Stimulated activated naive B cell treated with anti-CD40 and anti-IgM and Interleukin-4, amounts not matched to agents 10 μg/mL and 1 μg/mL and 100 μg/mL, for 72 hours (primary cell): ENCODE data around the gene PACSIN1.

Experiments
- ATAC-seq, 2 donors: fragments of 150-1000 bp; cut with Tn5 transposase; replicated peaks; 2 replicates each; pipeline ENCODE4 v1.10.0; 2021; ENCODE audit warnings: moderate library complexity in 1 of 2
- DNase-seq: peaks from one replicate; pipeline ENCODE4 v3.0.0; 2021
- H3K27ac Mint-ChIP-seq: one replicate; pipeline ENCODE4 v1.8.0; 2022; ENCODE audit warnings: mild to moderate bottlenecking, mixed read lengths
- H3K27me3 Mint-ChIP-seq, 2 donors: one replicate each; pipeline ENCODE4 v1.8.0; 2022; ENCODE audit warnings: mixed read lengths in 2 of 2
- H3K36me3 Mint-ChIP-seq, 2 donors: one replicate each; pipeline ENCODE4 v1.8.0; 2022; ENCODE audit warnings: mixed read lengths in 2 of 2, mild to moderate bottlenecking in 1 of 2
- H3K4me1 Mint-ChIP-seq, 2 donors: one replicate each; pipeline ENCODE4 v1.8.0; 2022; ENCODE audit warnings: mixed read lengths in 2 of 2, mild to moderate bottlenecking in 1 of 2
- H3K4me3 Mint-ChIP-seq, 2 donors: one replicate each; pipeline ENCODE4 v1.8.0; 2022; ENCODE audit warnings: mild to moderate bottlenecking in 2 of 2, mixed read lengths in 2 of 2, moderate library complexity in 1 of 2
- H3K9me3 Mint-ChIP-seq, 2 donors: one replicate each; pipeline ENCODE4 v1.8.0; 2022; ENCODE audit warnings: mixed read lengths in 2 of 2, mild to moderate bottlenecking in 1 of 2

The PACSIN1 gene

DNA sequence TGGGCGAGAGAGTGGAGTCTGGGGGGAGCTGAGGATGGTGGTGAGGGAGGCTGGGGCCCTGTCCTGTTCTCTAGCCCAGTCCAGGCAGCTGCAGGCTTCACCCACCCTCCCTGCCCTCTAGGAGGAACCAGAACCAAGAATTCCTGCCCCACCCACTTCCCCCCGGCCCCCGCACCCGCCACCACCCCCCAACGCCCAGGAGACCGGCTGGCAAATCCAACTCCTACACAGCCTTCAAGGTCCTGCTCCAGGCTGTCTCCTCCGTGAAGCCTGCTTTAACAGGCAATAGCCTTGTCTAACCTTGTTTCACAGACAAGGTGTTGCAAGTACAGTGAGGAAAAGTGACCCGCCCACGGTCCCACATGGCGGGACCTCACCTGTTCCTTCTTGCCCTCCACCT lies 87.9 kb downstream of the PACSIN1 start:
- no peak for ATAC-seq
- Mint-ChIP-seq H3K4me3 (no peak overlapping the region), H3K27me3 (peaks cover 5 to 19% of the 10 kb centered on the region in 2 donors), H3K9me3 (no peaks in the 10 kb centered on the region), H3K4me1 (peaks cover 10 to 11% of the 10 kb centered on the region in 2 donors), H3K27ac (no peak overlapping the region), H3K36me3 (no peaks in the 10 kb centered on the region)
- DNase-seq: no peak

DNA sequence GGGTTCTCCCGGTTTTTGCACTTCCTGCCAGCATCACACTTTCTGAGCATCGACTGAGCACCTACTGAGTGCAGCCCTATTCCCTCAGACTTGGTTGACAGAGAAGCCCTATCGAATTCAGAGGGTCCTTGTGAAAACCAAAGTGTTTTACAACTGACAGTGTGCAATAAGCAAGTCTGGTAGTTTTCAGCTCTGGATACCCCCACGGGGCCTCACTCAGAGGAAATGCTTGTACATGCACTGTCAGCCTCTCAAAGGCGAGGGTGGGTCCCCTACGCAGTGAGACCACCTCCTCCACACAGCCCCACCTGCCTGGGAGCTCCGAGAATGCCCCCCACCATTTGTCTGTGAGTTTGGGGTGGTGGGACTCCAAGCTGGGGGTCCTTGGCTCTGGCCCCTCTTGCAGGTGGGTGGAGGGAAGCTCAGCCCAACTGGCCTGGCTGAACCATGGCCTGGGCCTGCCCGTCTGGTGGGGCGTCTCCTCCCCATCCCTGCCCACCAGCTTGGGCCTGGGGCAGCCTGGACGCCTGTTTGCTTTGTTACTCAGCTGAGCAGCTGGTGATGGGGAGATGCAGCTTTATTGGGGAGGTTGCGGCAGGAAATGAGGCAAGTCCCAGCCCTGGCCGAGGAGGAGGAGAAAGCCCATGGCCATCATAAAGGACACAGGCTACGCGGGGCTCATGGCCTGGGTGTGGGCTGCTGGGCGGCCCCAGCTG lies 88.6 kb downstream of the PACSIN1 start:
- DNase-seq (no peak), ATAC-seq (no peak)
- peaks cover 5 to 19% of the 10 kb centered on the region in 2 donors for H3K27me3 Mint-ChIP-seq
- peaks cover 10 to 11% of the 10 kb centered on the region in 2 donors for H3K4me1 Mint-ChIP-seq
- no peak overlapping the region for H3K27ac Mint-ChIP-seq
- no peak overlapping the region for H3K4me3 Mint-ChIP-seq
- no peaks in the 10 kb centered on the region for H3K36me3 Mint-ChIP-seq
- H3K9me3 Mint-ChIP-seq: no peaks in the 10 kb centered on the region

GRCh38 chr6:34555007-34555322 lies 89.1 kb downstream of the PACSIN1 start:
- no peak for DNase-seq
- ATAC-seq: no peak
- no peak overlapping the region for H3K27ac Mint-ChIP-seq

DNA sequence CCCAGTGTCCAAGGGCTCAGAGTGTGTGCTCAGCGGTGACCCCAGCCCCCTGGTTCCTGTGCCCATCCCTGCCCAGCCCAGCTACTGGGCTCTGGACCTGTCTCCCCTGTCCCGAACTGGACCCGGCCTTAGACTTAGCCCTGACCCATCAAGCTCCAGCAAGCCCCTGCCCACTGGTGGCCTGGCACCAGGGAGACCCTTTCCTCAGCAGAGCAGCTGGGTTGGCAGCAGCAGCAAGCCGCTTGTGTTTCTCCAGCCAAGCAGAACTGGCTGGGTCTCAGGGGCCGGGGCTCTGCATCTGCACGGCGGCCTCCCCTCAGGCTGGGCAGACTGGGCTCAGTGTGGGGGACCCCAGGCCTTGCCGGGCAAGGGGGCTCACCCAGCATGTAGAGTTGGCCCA lies 89.5 kb downstream of the PACSIN1 start:
- H3K27ac Mint-ChIP-seq: no peak overlapping the region
- peaks cover 0 to 2% of the 10 kb centered on the region in 2 donors for H3K36me3 Mint-ChIP-seq
- peaks cover 8 to 11% of the 10 kb centered on the region in 2 donors for H3K4me1 Mint-ChIP-seq
- H3K27me3 Mint-ChIP-seq: peaks cover 2 to 16% of the 10 kb centered on the region in 2 donors
- no peaks in the 10 kb centered on the region for H3K9me3 Mint-ChIP-seq
- DNase-seq: no peak
- H3K4me3 Mint-ChIP-seq: no peak overlapping the region
- ATAC-seq: no peak

More at GRCh38 chr6:34555007-34555322, 89.1 kb downstream of the PACSIN1 start:
- no peak overlapping the region for H3K4me3 Mint-ChIP-seq
- peaks cover 10 to 11% of the 10 kb centered on the region in 2 donors for H3K4me1 Mint-ChIP-seq
- H3K27me3 Mint-ChIP-seq: peaks cover 5 to 19% of the 10 kb centered on the region in 2 donors
- H3K36me3 Mint-ChIP-seq: peaks cover 0 to 2% of the 10 kb centered on the region in 2 donors
- no peaks in the 10 kb centered on the region for H3K9me3 Mint-ChIP-seq

GRCh38 chr6:34556031-34556471 lies 90.2 kb downstream of the PACSIN1 start, which contains the start of gene SPDEF:
Gene SPDEF (minus strand): TSS chr6:34556329. CDS start chr6:34544455, 11,874 bp downstream.
- Mint-ChIP-seq H3K36me3 (peaks cover 0 to 2% of the 10 kb centered on the region in 2 donors), H3K4me3 (no peak within 1 kb of the TSS), H3K9me3 (no peaks in the 10 kb centered on the region), H3K4me1 (peaks cover 7 to 11% of the 10 kb centered on the region in 2 donors), H3K27me3 (peaks cover 0 to 14% of the 10 kb centered on the region in 2 donors), H3K27ac (no peak within 1 kb of the TSS)
- DNase-seq (no peak), ATAC-seq (no peak)

DNA sequence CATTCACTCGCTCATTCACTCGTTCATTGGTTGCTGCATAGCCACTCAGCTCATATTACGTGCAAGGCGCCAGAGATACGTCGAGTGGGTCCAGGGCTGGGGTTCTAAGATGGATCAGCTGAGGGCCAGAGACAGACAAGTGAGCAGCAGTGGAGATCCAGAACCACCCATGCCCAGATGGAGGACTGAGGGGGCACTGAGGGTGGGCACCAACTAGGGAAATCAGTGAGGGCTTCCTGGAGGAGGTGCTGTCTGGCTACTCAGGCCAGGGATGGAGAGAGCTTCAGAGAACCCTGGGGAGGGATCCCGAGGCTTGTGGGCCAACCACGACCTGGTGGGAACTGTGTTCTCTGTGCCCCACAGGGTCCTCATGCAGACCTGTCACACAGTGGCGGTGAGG lies 90.6 kb downstream of the PACSIN1 start:
- DNase-seq: no peak
- Mint-ChIP-seq H3K4me3 (no peak overlapping the region), H3K9me3 (no peaks in the 10 kb centered on the region), H3K4me1 (peaks cover 7 to 11% of the 10 kb centered on the region in 2 donors), H3K27me3 (peaks cover 0 to 14% of the 10 kb centered on the region in 2 donors), H3K36me3 (peaks cover 0 to 2% of the 10 kb centered on the region in 2 donors), H3K27ac (no peak overlapping the region)
- no peak for ATAC-seq

DNA sequence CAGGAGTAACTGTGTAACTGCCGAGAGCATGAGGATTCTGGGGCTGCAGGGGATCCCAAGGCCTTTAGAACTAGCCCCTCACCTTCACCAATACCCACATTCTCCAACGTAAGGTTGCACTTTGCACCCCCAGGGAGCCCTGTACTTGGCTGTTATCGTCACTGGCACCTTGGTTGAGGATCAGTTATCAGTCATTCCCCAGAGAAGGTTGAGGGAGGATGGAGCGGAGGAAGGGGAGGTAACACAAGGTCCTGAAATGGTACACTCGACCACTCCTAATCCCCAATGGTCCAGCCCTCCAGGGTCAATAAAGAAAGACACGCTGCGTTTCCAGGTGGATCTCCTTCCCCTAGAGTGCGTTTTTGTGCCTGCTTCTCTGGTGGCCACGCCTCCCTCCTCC lies 91.4 kb downstream of the PACSIN1 start:
- H3K36me3 Mint-ChIP-seq: peaks cover 0 to 2% of the 10 kb centered on the region in 2 donors

DNA sequence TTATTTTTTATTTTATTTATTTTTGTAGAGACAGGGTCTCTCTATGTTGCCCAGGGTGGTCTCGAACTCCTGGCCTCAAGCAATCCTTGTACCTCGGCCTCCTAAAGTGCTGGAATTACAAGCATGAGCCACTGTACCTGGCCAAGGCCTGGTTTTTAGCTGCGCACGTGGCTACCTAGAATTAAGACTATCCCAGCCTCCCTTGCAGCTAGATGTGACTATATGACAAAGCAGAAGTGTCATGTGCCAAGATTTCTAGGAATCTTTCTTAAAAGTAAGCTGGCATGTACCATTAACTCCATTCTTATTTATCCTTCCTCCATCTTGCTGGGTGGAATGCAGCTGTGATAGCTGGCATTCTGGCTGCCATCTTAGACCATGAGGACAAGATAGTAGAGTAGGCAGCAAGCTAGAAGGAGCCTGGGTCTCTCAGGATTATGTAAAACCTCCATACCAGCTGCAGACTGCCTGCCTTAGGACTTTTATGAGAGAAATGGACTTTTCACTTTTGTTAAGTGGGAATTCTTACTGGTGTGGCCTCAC lies 92.4 kb downstream of the PACSIN1 start:
- Mint-ChIP-seq H3K27me3 (peaks cover 0 to 4% of the 10 kb centered on the region in 2 donors), H3K4me1 (peaks cover 7 to 10% of the 10 kb centered on the region in 2 donors), H3K27ac (no peak overlapping the region), H3K9me3 (no peaks in the 10 kb centered on the region), H3K36me3 (peaks cover 0 to 2% of the 10 kb centered on the region in 2 donors), H3K4me3 (no peak overlapping the region)
- DNase-seq (no peak), ATAC-seq (no peak)

More for the DNA sequence above, 91.4 kb downstream of the PACSIN1 start:
- DNase-seq (no peak), ATAC-seq (no peak)
- H3K4me1 Mint-ChIP-seq: peaks cover 7 to 11% of the 10 kb centered on the region in 2 donors
- no peak overlapping the region for H3K27ac Mint-ChIP-seq
- no peak overlapping the region for H3K4me3 Mint-ChIP-seq
- peaks cover 0 to 10% of the 10 kb centered on the region in 2 donors for H3K27me3 Mint-ChIP-seq
- H3K9me3 Mint-ChIP-seq: no peaks in the 10 kb centered on the region

GRCh38 chr6:34559651-34560365 lies 93.9 kb downstream of the PACSIN1 start:
- H3K4me1 Mint-ChIP-seq: no peaks in the 10 kb centered on the region
- H3K9me3 Mint-ChIP-seq: no peaks in the 10 kb centered on the region
- ATAC-seq (no peak), DNase-seq (no peak)
- peaks cover 0 to 4% of the 10 kb centered on the region in 2 donors for H3K27me3 Mint-ChIP-seq
- H3K36me3 Mint-ChIP-seq: peaks cover 0 to 2% of the 10 kb centered on the region in 2 donors
- no peak overlapping the region for H3K4me3 Mint-ChIP-seq
- no peak overlapping the region for H3K27ac Mint-ChIP-seq

DNA sequence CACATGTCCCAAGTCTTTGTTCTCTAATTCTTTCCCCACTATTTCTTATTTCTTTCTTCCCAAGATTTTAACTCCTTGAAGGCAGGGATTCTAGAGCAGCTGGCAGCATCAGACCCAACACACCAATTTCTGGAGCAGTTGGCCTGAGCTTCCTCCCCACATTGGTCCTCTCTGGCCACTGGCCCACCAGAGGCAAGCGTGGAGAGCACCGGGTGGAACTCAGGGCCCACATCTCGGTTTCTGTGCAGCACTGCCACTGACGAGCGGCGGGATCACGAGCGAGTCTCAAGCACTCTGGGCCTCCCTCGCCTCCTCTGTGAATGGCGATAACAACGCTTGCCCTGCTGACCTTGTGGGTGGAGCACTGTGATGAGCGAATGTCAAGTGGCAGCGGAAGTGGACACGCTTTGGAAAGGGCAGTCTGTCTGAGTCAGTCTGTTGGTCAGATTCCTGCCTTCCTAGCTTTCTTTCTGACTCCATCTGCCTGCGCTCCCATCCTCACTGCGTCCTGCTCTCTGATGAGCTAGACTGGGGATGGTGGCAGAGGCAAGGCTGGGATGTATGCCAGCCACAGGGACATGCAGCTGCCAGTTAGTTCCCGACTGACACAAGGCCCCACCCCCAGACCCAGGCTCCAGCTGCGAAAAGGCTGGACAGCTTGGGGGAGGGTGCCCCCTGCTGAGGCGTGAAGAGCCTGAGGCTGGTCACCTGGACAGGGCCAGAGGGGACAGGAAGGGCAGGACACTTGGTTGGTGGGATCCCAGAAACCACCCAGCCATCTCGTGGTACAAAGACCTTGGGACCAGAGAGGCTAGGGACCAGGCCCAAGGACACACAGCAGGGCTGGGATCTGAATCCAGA lies 94.7 kb downstream of the PACSIN1 start:
- Mint-ChIP-seq H3K9me3 (no peaks in the 10 kb centered on the region), H3K4me1 (no peaks in the 10 kb centered on the region), H3K27ac (no peak overlapping the region), H3K36me3 (peaks cover 0 to 2% of the 10 kb centered on the region in 2 donors), H3K4me3 (no peak overlapping the region), H3K27me3 (peaks cover 0 to 5% of the 10 kb centered on the region in 2 donors)
- DNase-seq (no peak), ATAC-seq (no peak)

GRCh38 chr6:34561227-34561530 lies 95.3 kb downstream of the PACSIN1 start:
- DNase-seq (no peak), ATAC-seq (no peak)
- Mint-ChIP-seq H3K9me3 (no peaks in the 10 kb centered on the region), H3K27me3 (peaks cover 2 to 11% of the 10 kb centered on the region in 2 donors), H3K4me1 (no peaks in the 10 kb centered on the region), H3K36me3 (peaks cover 0 to 2% of the 10 kb centered on the region in 2 donors), H3K27ac (no peak overlapping the region), H3K4me3 (no peak overlapping the region)

- DNase-seq (no peak), ATAC-seq (no peak)
- no peaks in the 10 kb centered on the region for H3K9me3 Mint-ChIP-seq
Observed at GRCh38 chr6:34562350-34562749, 96.5 kb downstream of the PACSIN1 start.

DNA sequence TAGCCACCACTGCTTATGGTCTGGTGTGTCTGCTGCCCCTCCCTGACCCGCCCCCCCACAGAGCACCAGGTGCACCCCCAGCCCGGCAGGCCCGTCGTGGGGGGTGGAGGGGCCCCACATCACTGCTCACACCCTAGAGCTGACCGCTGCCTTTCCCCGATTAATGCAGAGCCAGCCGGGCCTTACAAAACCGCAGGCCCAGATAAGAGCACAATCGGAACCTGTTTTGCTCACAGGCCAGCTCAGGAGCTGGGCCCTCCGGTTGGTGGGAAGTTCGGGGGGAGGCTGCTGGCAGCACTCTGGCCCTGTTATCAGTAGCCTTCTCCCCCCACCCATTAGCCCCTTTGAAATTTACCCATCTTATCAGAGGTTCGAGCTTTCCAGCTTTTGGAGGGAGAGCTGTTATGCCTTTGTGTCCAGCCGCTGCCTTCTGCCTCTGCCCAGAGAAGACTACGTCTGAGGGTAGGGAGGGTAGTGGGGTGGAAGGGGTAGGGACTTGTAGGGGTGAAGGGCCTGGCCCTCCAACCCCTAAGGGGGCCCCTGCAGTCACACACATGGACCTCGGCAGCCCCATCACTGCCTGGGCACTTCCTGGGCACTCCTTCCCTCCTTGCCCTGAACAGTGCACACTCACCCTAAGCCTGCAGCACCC lies 97.1 kb downstream of the PACSIN1 start:
- Mint-ChIP-seq H3K27me3 (peaks cover 11 to 20% of the 10 kb centered on the region in 2 donors), H3K9me3 (no peaks in the 10 kb centered on the region), H3K36me3 (peaks cover 0 to 2% of the 10 kb centered on the region in 2 donors), H3K27ac (no peak overlapping the region), H3K4me3 (no peak overlapping the region), H3K4me1 (no peaks in the 10 kb centered on the region)
- ATAC-seq (no peak), DNase-seq (no peak)

More at GRCh38 chr6:34562350-34562749, 96.5 kb downstream of the PACSIN1 start:
- Mint-ChIP-seq H3K27ac (no peak overlapping the region), H3K36me3 (peaks cover 0 to 2% of the 10 kb centered on the region in 2 donors), H3K27me3 (peaks cover 11 to 18% of the 10 kb centered on the region in 2 donors), H3K4me1 (no peaks in the 10 kb centered on the region), H3K4me3 (no peak overlapping the region)
